GM12878 (cell line): ENCODE data around the gene IL17F. TPM values are rescaled to one million over a fixed set of nuclear protein-coding genes. Genes with fewer than 3 reads are reported as not detected.

Experiments
- ATAC-seq: fragments of 200-7000 bp; cut with Tn5 transposase; 3 replicates; pipeline ENCODE4 v1.9.1; 2020; ENCODE audit warnings: mild to moderate bottlenecking, moderate library complexity
- BruUV-seq: library from RNA; stranded (reverse); fragments of 400-500 nt; replicated peaks from 2 replicates; lab custom pipeline; 2021; lab: Mats Ljungman, UMichigan
- CTCF ChIA-PET: fragments of 300-600 bp; sonication (Branson Sonifier 250); formaldehyde crosslinking; extraction: SDS; loops from one replicate; lab custom pipeline; 2021; ENCODE audit warnings: inconsistent platforms; lab: Yijun Ruan, JAX
- POLR2A ChIA-PET: fragments of 350-600 bp; formaldehyde crosslinking; extraction: SDS; loops from one replicate; lab custom pipeline; 2021; ENCODE audit warnings: inconsistent platforms; lab: Charles Lee
- RAD21 ChIA-PET: fragments of 300-600 bp; sonication (Branson Sonifier 250); formaldehyde crosslinking; loops from one replicate; lab custom pipeline; 2023; ENCODE audit warnings: antibody characterized with exemption; ENCODE audit not compliant: unreplicated experiment; lab: Charles Lee
- SMC1A ChIA-PET: fragments of 300-600 bp; sonication (Branson Sonifier 250); formaldehyde crosslinking; loops from one replicate; lab custom pipeline; 2023; ENCODE audit not compliant: unreplicated experiment, uncharacterized antibody; lab: Charles Lee
- DNase-seq: peaks from one replicate; pipeline ENCODE4 v3.0.0-alpha.2; 2011; ENCODE audit warnings: low read depth, low spot score
- FAIRE-seq: peaks from 3 replicates; lab custom pipeline; 2011; peaks lifted over from hg19 to GRCh38; lab: Jason Lieb, UNC
- H2AFZ ChIP-seq: 2 replicates; pipeline ENCODE4 v1.6.0; 2011; ENCODE audit warnings: low read depth, low read length, control low read depth; ENCODE audit not compliant: control insufficient read depth
- H3K27ac ChIP-seq: 2 replicates; pipeline ENCODE4 v1.5.1; 2011; ENCODE audit warnings: control low read depth; ENCODE audit not compliant: control insufficient read depth, insufficient read depth
- H3K27me3 ChIP-seq, 2 experiments: replicated peaks in 1 of 2; 2 replicates each; pipeline versions ENCODE4 v1.6.0 to v1.6.1; 2011; ENCODE audit warnings: low read length in 1 of 2; ENCODE audit not compliant: control insufficient read depth in 2 of 2, insufficient read depth in 2 of 2
- H3K36me3 ChIP-seq, 2 experiments: 2 replicates each; pipeline ENCODE4 v1.5.1; 2011; ENCODE audit warnings: low read length in 1 of 2; ENCODE audit not compliant: control insufficient read depth in 2 of 2, insufficient read depth in 2 of 2
- H3K4me1 ChIP-seq: 2 replicates; pipeline ENCODE4 v1.6.1; 2011; ENCODE audit warnings: mild to moderate bottlenecking, low read length, moderate library complexity, mixed read lengths; ENCODE audit not compliant: control insufficient read depth, insufficient read depth
- H3K4me2 ChIP-seq: 2 replicates; pipeline ENCODE4 v1.6.0; 2011; ENCODE audit warnings: control low read depth; ENCODE audit not compliant: control insufficient read depth, insufficient read depth
- H3K4me3 ChIP-seq: fragments of 200-600 bp; sonication (generic); 2 replicates; pipeline ENCODE4 v1.5.1; 2016
- H3K79me2 ChIP-seq: 2 replicates; pipeline ENCODE4 v1.6.0; 2011; ENCODE audit warnings: low read length; ENCODE audit not compliant: control insufficient read depth, insufficient read depth
- H3K9ac ChIP-seq: 2 replicates; pipeline ENCODE4 v1.8.0; 2011; ENCODE audit warnings: low read length, control low read depth, mixed read lengths; ENCODE audit not compliant: control insufficient read depth, insufficient read depth
- H3K9me3 ChIP-seq: replicated peaks from 3 replicates; pipeline ENCODE4 v1.5.1; 2011; ENCODE audit warnings: mild to moderate bottlenecking, low read length; ENCODE audit not compliant: control insufficient read depth, insufficient read depth
- H4K20me1 ChIP-seq: 2 replicates; pipeline ENCODE4 v1.6.0; 2011; ENCODE audit not compliant: control insufficient read depth, insufficient read depth
- CTCF ChIP-seq, 3 experiments: IDR thresholded peaks in 2 of 3; conservative IDR thresholded peaks in 1 of 3; 2 replicates each; pipeline ENCODE4 v1.5.1; 2011; ENCODE audit warnings: low read depth in 3 of 3, low read length in 3 of 3, mild to moderate bottlenecking in 3 of 3, control low read depth in 2 of 3, moderate library complexity in 2 of 3, inconsistent platforms in 1 of 3, mixed read lengths in 1 of 3; ENCODE audit not compliant: control insufficient read depth in 2 of 3, insufficient read depth in 1 of 3; ENCODE audit errors: extremely low read depth in 1 of 3
- NR2C2 ChIP-seq: IDR thresholded peaks from 2 replicates; pipeline ENCODE4 v1.6.1; 2011; ENCODE audit warnings: borderline replicate concordance, low read depth; ENCODE audit not compliant: control insufficient read depth, insufficient read length
- PAX8 ChIP-seq: fragments of 450-650 bp; IDR thresholded peaks from 2 replicates; pipeline ENCODE4 v1.6.1; 2017; ENCODE audit warnings: mild to moderate bottlenecking, moderate library complexity
- PML ChIP-seq: IDR thresholded peaks from 2 replicates; pipeline ENCODE4 v1.6.1; 2012; ENCODE audit warnings: low read length, inconsistent platforms
- SIX5 ChIP-seq: IDR thresholded peaks from 2 replicates; pipeline ENCODE4 v1.6.1; 2011; ENCODE audit warnings: mild to moderate bottlenecking, low read depth, low read length, moderate library complexity; ENCODE audit not compliant: severe bottlenecking
- ZBTB4 ChIP-seq: fragments of 450-650 bp; formaldehyde crosslinking; IDR thresholded peaks from 2 replicates; pipeline ENCODE4 v1.4.0; 2022; ENCODE audit warnings: mild to moderate bottlenecking, moderate library complexity
- WGBS: methylation state at CpG from one replicate; pipeline ENCODE4 v1.1.6; 2016; ENCODE audit warnings: low lambda C conversion rate; ENCODE audit not compliant: insufficient replicate concordance, insufficient coverage; ENCODE audit errors: missing lambda C conversion rate; 5-methylcytosine and 5-hydroxymethylcytosine counted together
- in situ Hi-C: fragments of 300-500 bp; cut with MboI; formaldehyde crosslinking; loops from 9 replicates; pipeline ENCODE4 v1.14.3; 2018; ENCODE audit warnings: mixed read lengths
- intact Hi-C: fragments of 100-400 bp; cut with micrococcal nuclease; formaldehyde crosslinking; loops from one replicate; pipeline ENCODE4 v1.14.2; 2022; ENCODE audit not compliant: unreplicated experiment
- polyA plus RNA-seq, 11 experiments: library from polyadenylated mRNA; depleted of rRNA in 4 of 11; unstranded in 6 of 11; stranded (reverse) in 5 of 11; fragments of >200 nt; fragmentation: Nextera tagmentation in 4 of 11; fragmentation: Illumina TruSeq in 1 of 11; extraction: Ambion mirVana in 4 of 11; extraction: Trizol in 1 of 11; gene quantifications; 1 replicate in 1 of 11; 2 replicates in 10 of 11; pipeline versions ENCODE4 v1.2.1 to v1.2.3, GENCODE V29; 2011 to 2016; ENCODE audit warnings: inconsistent platforms in 2 of 11, missing spikeins in 2 of 11, low read depth in 1 of 11
- total RNA-seq, 4 experiments: library from RNA; depleted of rRNA in 3 of 4; stranded (reverse); fragments of >200 nt in 3 of 4; fragmentation: Illumina TruSeq in 1 of 4; extraction: Trizol in 1 of 4; gene quantifications; 2 replicates each; pipeline versions ENCODE4 v1.2.1 to v1.2.3, GENCODE V29; 2013 to 2021

Gene IL17F
- total and polyA plus RNA-seq, 10 of the 15 experiments (the other 5 are each of a cell fraction or from before 2014, with no cell fraction given), result 0.20 TPM; not detected in 9

- ChIA-PET RAD21 (no interaction called here), POLR2A (no interaction called here), SMC1A (no interaction called here), CTCF (interaction anchor here (0.8 kb wide), 1 partner anchor 155 kb away, joined by 3 read pairs; no protein-coding TSS in a partner anchor)
- in situ Hi-C loops, result no loop called here
- H3K27ac ChIP-seq, result no peak overlapping the region
- no peak overlapping the region for H2AFZ ChIP-seq
- no peak for DNase-seq
- peaks cover 0 to 5% of the 10 kb centered on the region in 2 experiments; a peak in 1 of 4 replicates for H3K27me3 ChIP-seq
- no peaks in the 10 kb centered on the region for H3K36me3 ChIP-seq
- H3K4me1 ChIP-seq, result no peaks in the 10 kb centered on the region
- H3K9ac ChIP-seq, result no peak overlapping the region
- intact Hi-C loops, result no loop called here
- ATAC-seq, result no peak
- no peaks in the 10 kb centered on the region for H4K20me1 ChIP-seq
- H3K4me3 ChIP-seq, result no peak overlapping the region
- H3K79me2 ChIP-seq, result no peaks in the 10 kb centered on the region
- no peak for TF ChIP-seq PAX8
- TF ChIP-seq SIX5, result no peak
- TF ChIP-seq ZBTB4, result no peak
- no peak for TF ChIP-seq CTCF (IDR thresholded peaks at IDR 0.05 in 2 of 3, conservative IDR thresholded peaks at IDR 0.05 in 1 of 3; ENCODE audit: control insufficient read depth in 2 of 3, extremely low read depth in 1 of 3, insufficient read depth in 1 of 3, low read depth in 3 of 3, low read length in 3 of 3)
- TF ChIP-seq PML, result no peak
- no peak for TF ChIP-seq NR2C2
- FAIRE-seq, result no peak
- H3K4me2 ChIP-seq, result no peak overlapping the region
- BruUV-seq, result no TSS peak
- WGBS, result 31% methylated on average over 1 of the region's 1 CpG
- no peaks in the 10 kb centered on the region for H3K9me3 ChIP-seq
Measured at GRCh38 chr6:52245425-52245824, 1.1 kb upstream of the IL17F start.
